Activated T-helper 1 cell treated with anti-CD3 and anti-CD28 coated beads, Interleukin-12 subunit alpha, Interleukin-12 subunit beta, Interleukin-2, Interleukin-4 antibody, amounts not matched to agents 30 ng/mL and 10 ng/mL and 1 ng/mL, durations not matched to agents 14 hours and 24 hours and 36 hours (primary cell): ENCODE data around the gene MUC13. TPM values are rescaled to one million over a fixed set of nuclear protein-coding genes. Genes with fewer than 3 reads are reported as not detected.
A peak's percentile ranks its signal among the peaks of the same experiment; 100 is the strongest.

Experiments used
- DNase-seq: peaks from one replicate; pipeline ENCODE4 v3.0.0; 2021; ENCODE audit warnings: low spot score
- H3K27ac Mint-ChIP-seq: one replicate; pipeline ENCODE4 v1.8.0; 2021; ENCODE audit warnings: mild to moderate bottlenecking, mixed read lengths
- H3K27me3 Mint-ChIP-seq: one replicate; pipeline ENCODE4 v1.8.0; 2022; ENCODE audit warnings: mild to moderate bottlenecking, moderate library complexity, mixed read lengths; ENCODE audit not compliant: insufficient read depth
- H3K36me3 Mint-ChIP-seq: one replicate; pipeline ENCODE4 v1.8.0; 2021; ENCODE audit warnings: low read depth, mixed read lengths
- H3K4me1 Mint-ChIP-seq: one replicate; pipeline ENCODE4 v1.8.0; 2021; ENCODE audit warnings: low read depth, mixed read lengths
- H3K4me3 Mint-ChIP-seq: one replicate; pipeline ENCODE4 v1.8.0; 2021; ENCODE audit warnings: mild to moderate bottlenecking, moderate library complexity, mixed read lengths
- H3K9me3 Mint-ChIP-seq: one replicate; pipeline ENCODE4 v1.8.0; 2021; ENCODE audit warnings: mixed read lengths
- intact Hi-C: fragments of 100-400 bp; cut with micrococcal nuclease; formaldehyde crosslinking; loops from one replicate; pipeline ENCODE4 v1.15.1; 2024
- total RNA-seq: library from RNA; stranded (reverse); gene quantifications from 2 replicates; pipeline ENCODE4 v1.2.3, GENCODE V29; 2022

The MUC13 gene
- total RNA-seq, 1 donor from 2014 or later = not detected

DNA sequence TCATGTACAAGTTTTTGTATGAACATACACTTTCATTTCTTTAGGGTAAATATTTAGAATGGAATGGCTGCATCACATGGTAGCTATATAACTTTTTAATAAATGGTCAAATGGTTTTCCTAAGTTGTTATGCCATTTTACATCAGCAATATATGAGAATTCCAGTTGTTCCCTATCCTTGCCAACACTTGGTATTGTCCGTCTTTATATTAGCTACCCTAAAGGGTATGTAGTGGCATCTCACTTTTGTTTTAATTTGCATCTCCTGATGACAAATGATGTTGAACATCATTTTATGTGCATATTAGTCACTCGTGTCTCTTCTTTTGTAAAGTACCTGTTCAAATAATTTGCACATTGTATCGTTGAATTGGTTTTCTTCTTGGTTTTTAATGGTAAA is 2.5 kb upstream of the MUC13 start:
- DNase-seq = no peak
- no peaks in the 10 kb centered on the region for H3K36me3 Mint-ChIP-seq

DNA sequence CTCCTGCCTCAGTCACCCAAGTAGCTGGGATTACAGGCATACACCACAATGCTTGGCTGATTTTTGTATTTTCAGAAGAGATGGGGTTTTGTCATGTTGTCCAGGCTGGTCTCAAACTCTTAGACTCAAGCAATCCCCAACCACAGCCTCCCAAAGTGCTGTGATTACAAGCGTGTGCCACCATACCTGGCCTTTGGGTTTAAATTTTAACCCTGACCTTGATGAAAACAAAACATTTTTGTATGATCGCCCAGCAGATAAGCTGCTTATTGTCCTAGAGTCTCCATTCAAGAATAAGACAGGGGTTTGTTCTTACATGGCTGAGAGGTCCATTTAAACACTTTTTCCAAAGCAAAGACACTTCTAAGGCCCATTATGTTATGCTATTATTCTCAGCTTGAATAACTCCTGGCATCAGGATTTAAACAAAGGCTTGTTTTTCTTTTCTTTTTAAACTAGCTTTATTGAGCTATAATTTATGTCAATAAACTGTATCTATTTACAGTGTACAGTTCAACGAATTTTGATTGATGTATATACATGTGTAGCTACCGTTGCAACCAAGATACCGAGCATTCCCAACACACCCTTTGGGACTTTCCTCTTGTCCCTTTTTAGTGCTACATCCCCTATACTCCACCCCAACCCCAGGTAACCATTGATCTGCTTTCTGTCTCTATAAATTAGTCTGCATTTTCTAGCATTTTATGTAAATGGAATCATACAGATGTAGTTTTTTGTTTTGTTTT is 1.4 kb upstream of the MUC13 start:
- Mint-ChIP-seq H3K4me1 (no peaks in the 10 kb centered on the region), H3K4me3 (no peak overlapping the region), H3K9me3 (no peaks in the 10 kb centered on the region), H3K36me3 (no peaks in the 10 kb centered on the region), H3K27ac (no peak overlapping the region), H3K27me3 (peaks cover 33% of the 10 kb centered on the region)
- intact Hi-C loops = no loop called here
- DNase-seq = no peak

More for the DNA sequence above, 2.5 kb upstream of the MUC13 start:
- intact Hi-C loops = no loop called here
- Mint-ChIP-seq H3K27ac (no peak overlapping the region), H3K9me3 (no peaks in the 10 kb centered on the region), H3K4me3 (no peak overlapping the region), H3K27me3 (peaks cover 33% of the 10 kb centered on the region), H3K4me1 (no peaks in the 10 kb centered on the region)

DNA sequence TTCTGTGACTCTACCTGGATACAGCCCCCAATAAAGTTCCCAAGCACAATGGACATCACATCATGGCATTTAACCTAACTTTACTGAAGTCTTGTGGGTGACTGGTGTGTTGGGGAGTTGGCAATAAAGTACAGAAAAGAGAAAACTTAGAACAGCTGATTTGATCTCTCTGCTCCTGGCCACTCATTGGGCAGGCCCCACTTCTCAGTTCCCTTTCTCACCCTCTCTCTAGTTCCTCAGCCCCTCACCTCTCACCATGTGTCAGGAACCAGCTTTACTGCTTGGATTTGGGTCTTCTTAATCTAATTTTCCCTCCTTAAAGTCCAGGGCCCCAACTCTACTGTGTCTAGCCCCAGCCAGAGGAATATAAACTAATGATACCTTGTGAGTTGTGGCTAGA is 713 bp upstream of the MUC13 start:
- H3K27me3 Mint-ChIP-seq = peaks cover 40% of the 10 kb centered on the region
- no peaks in the 10 kb centered on the region for H3K36me3 Mint-ChIP-seq
- no peak overlapping the region for H3K4me3 Mint-ChIP-seq
- H3K27ac Mint-ChIP-seq = no peak overlapping the region
- intact Hi-C loops = no loop called here
- no peak for DNase-seq
- H3K9me3 Mint-ChIP-seq = no peaks in the 10 kb centered on the region
- H3K4me1 Mint-ChIP-seq = no peaks in the 10 kb centered on the region

DNA sequence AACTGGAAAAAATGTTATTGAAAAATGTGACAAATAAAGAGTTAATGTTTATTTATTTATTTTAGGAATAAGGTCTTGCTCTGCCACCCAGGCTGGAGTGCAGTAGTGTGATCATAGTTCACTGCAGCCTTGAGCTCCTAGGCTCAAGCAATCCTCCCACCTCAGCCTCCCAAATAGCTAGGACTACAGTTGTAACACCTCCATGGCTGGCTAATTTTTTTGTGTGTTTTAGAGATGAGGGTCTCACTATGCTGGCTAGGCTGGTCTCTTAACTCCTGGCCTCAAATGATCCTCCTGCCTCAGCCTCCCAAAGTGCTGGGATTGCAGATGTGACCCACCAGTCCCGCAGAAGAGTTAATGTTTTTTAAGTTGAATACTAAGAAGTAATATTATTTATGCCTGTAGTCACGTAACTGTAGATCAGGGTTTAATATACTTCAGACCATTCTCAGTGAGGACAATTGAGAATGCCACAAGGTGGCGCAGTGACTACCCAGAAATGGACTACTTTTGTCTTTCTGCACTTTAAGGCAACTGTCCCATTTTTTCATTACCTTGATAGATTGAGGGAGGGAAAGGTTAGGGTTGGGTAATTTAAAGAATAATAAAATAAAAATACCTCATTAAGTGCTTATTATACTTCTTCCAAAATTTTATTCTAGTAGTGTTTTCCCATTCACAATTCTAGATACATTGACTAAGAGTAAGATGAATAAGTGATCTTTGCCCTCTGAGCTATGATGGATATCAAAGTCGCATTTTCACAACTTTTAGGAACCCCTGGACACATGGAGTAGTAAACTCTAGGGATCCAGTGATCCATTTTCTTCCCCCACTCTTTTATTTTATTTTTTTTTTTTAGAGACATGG is 6.0 kb downstream of the MUC13 start:
- Mint-ChIP-seq H3K9me3 (no peaks in the 10 kb centered on the region), H3K36me3 (no peaks in the 10 kb centered on the region), H3K4me3 (no peak overlapping the region), H3K27ac (no peak overlapping the region), H3K27me3 (peaks cover 45% of the 10 kb centered on the region), H3K4me1 (no peaks in the 10 kb centered on the region)
- intact Hi-C loops = loop anchor here (1.0 to 5.0 kb wide), 5 partner anchors 167 to 657 kb away; no protein-coding TSS in a partner anchor
- DNase-seq = peak; percentile 33

DNA sequence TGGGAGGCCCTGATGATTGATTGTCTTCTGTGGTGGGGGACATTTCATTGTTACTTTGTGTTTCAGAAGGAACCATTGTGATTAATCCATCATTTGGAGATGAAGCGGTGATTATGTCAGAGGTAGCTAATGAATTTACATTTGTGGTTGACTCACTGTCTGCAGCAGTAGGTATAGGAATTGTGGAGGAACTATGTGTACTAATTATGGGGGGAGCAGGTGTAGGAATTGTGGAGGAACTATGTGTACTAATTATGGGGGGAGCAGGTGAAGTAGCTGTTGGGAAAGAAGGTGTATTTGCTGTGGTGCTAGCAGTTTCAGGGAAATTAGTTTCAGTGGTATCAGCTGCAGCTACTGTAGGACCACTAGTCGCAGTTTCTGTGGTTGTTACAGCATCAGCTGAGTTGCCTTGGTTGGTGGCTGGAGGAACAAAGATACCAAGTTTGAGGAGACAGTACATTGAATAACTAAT is 6.9 kb downstream of the MUC13 start:
- DNase-seq = no peak
- intact Hi-C loops = loop anchor here (1.0 to 5.0 kb wide), 5 partner anchors 166 to 658 kb away; no protein-coding TSS in a partner anchor
- H3K4me3 Mint-ChIP-seq = no peak overlapping the region
- no peaks in the 10 kb centered on the region for H3K4me1 Mint-ChIP-seq
- H3K36me3 Mint-ChIP-seq = no peaks in the 10 kb centered on the region
- no peaks in the 10 kb centered on the region for H3K9me3 Mint-ChIP-seq
- H3K27ac Mint-ChIP-seq = no peak overlapping the region
- H3K27me3 Mint-ChIP-seq = peaks cover 53% of the 10 kb centered on the region

DNA sequence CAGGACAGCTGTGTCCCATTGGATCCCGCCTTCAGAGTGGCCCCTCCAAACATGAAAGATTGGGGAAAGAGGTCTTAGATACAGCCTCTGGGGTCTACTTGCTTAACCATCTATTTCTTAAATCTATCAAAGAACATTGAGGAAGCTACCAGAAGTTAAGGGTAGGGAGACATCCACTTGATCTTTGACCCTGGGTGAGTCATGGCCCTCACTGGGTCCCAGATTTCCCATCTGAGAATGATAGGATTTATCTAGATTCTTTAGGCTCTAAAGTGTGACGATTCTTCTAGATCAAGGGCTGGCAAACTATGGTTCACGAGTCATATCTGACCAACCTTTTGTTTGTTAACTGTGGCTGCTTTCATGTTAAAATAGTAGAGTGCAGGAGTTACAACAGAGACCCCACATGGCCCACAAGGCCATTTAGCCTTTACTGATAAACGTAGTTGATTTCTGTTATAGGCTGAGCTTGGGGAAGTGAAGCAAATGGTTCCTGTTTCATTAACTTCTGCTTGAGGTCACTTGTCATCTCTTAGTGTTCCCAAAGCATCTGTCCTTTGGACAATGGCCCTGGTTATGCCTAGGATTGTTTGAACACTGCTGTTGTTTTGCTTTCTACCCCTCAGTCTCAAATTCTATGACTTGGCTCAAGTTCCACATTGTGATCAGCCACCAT is 8.0 kb downstream of the MUC13 start:
- intact Hi-C loops = loop anchor here (5.0 kb wide), 1 partner anchor 226 kb away; no protein-coding TSS in a partner anchor
- DNase-seq = no peak
- Mint-ChIP-seq H3K27ac (no peak overlapping the region), H3K4me3 (no peak overlapping the region), H3K9me3 (no peaks in the 10 kb centered on the region), H3K4me1 (no peaks in the 10 kb centered on the region), H3K36me3 (no peaks in the 10 kb centered on the region), H3K27me3 (peaks cover 55% of the 10 kb centered on the region)

DNA sequence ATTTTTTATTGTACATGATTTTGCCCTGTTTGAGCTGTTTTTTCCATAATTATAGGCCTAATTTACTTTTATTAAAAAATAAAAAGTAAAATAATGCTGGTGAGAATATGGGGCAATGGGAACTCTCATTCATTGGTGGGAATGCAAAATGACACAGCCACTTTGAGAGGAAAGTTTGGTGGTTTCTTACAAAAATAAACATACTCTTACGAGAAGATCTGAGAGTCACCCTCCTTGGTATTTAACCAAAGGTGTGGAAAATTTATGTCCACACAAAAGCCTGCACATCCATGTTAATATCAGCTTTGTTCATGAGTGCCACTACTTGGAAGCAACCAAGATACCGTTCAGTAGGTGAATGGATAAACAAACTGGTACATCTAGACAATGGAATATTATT is 9.8 kb downstream of the MUC13 start:
- intact Hi-C loops = loop anchor here (5.0 kb wide), 1 partner anchor 228 kb away; no protein-coding TSS in a partner anchor
- H3K4me3 Mint-ChIP-seq = no peak overlapping the region
- no peaks in the 10 kb centered on the region for H3K4me1 Mint-ChIP-seq
- peaks cover 45% of the 10 kb centered on the region for H3K27me3 Mint-ChIP-seq
- H3K27ac Mint-ChIP-seq = no peak overlapping the region
- no peak for DNase-seq
- H3K36me3 Mint-ChIP-seq = no peaks in the 10 kb centered on the region
- no peaks in the 10 kb centered on the region for H3K9me3 Mint-ChIP-seq

DNA sequence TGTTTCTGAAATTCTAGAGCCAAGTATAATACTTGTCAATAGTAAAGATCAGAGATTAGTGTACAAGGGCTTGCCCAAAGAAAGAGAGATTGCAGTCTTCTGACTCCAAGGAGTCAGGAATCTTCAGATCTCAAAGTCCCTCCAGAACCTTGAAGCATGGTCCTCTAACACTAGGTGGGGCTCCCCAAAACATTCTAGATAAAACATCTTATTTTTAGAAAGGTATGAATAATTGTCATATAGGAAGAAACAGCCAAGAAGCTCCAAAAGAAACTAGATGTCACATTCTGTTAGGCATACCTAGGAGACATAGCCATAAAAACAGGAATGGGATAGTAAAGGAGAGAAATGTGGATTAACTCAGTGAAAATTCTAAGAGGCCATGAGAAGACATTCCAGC is 10.7 kb downstream of the MUC13 start:
- DNase-seq = no peak
- intact Hi-C loops = no loop called here
- Mint-ChIP-seq H3K9me3 (no peaks in the 10 kb centered on the region), H3K27me3 (peaks cover 52% of the 10 kb centered on the region), H3K4me1 (no peaks in the 10 kb centered on the region), H3K36me3 (no peaks in the 10 kb centered on the region), H3K4me3 (no peak overlapping the region), H3K27ac (no peak overlapping the region)

DNA sequence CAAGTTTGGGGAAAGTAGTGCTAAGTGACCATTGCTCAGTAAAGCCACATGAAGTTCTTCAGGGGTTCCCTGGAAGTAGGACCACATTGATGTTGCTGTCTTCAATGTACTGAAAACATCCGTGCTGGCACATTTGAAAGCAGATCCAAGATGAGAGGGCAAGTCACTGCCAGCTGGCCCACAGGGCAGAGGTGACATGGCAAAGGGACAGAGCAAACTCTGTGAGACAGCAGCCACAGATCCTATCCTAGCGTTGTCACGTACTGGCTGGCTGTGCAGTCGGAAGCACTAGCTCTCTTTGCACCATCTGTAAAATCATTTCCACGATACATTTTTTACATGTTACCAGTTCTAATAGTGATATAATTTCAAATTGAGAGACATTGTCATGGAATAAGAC is 13.8 kb downstream of the MUC13 start:
- H3K4me1 Mint-ChIP-seq = no peaks in the 10 kb centered on the region
- no peak for DNase-seq
- no peak overlapping the region for H3K27ac Mint-ChIP-seq
- H3K4me3 Mint-ChIP-seq = no peak overlapping the region
- peaks cover 51% of the 10 kb centered on the region for H3K27me3 Mint-ChIP-seq
- no peaks in the 10 kb centered on the region for H3K36me3 Mint-ChIP-seq
- H3K9me3 Mint-ChIP-seq = no peaks in the 10 kb centered on the region
- intact Hi-C loops = no loop called here

DNA sequence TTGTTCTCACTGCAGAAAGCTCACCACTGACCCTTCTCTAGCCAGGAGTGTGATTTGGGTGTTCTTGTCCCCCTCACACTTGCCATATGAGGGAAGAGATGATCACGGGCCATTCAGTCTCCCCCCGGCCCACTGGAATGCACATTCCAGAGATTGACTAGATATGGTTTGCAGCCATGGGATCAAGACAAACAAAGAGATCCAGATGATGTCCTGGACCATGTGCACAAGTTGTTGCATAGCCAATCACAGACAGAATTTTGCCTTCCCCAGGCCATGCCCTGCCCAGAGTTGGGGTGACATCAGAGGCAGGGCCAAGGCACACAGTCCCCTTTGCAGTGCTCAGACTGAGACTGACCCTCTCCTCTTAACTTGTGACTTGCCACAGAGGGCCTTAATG is 14.8 kb downstream of the MUC13 start:
- Mint-ChIP-seq H3K36me3 (no peaks in the 10 kb centered on the region), H3K4me3 (no peak overlapping the region), H3K27ac (no peak overlapping the region), H3K4me1 (no peaks in the 10 kb centered on the region), H3K27me3 (peaks cover 45% of the 10 kb centered on the region), H3K9me3 (no peaks in the 10 kb centered on the region)
- DNase-seq = no peak
- intact Hi-C loops = no loop called here

DNA sequence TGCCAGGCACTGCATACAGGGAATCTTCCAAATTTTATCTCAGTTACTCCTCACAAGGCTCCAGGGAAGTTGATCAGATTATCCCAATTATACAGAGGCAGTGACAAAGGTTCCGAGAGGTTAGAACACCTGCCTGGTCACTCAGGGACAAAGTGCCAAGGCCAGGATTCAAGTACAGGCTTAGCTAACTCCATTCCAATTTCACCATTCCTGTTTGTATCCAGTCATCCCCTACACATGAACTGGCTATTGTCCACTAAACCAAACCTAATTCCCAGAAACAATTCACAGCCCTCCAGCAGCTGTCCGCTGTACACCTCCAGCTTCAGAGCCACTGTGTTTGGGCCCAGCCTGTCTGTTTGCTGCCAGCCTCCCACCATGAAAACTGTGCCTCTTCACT is 16.0 kb downstream of the MUC13 start:
- no peak overlapping the region for H3K27ac Mint-ChIP-seq
- H3K9me3 Mint-ChIP-seq = no peaks in the 10 kb centered on the region
- DNase-seq = no peak
- H3K36me3 Mint-ChIP-seq = no peaks in the 10 kb centered on the region
- H3K4me3 Mint-ChIP-seq = no peak overlapping the region
- no peaks in the 10 kb centered on the region for H3K4me1 Mint-ChIP-seq
- peaks cover 36% of the 10 kb centered on the region for H3K27me3 Mint-ChIP-seq
- intact Hi-C loops = no loop called here

DNA sequence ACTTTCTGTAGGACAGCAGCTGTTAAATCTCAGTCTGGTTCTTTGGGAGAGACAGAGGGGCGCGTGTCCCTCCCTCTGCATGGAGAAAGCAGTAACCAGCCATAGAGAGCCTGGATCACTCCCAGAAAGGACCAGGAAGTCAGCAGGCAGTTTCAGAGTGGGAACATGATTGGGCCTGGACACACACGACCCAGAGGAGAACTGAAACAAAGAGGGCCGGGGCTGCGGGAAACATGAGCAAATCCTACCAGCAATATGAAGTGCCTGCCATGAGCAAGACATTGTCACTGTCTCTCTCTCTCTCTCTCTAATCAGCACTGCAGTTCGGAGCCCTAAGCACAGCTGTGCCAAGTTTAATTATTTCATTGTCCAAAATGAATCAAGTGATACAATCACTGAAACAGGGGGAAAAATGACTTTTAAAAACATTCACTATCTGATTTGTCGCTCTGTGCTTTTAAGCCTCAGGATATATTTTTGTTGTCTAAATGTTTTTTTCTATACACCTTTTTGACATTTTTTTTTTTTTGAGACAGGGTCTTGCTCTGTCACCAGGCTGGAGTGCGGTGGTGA is 17.6 kb downstream of the MUC13 start:
- Mint-ChIP-seq H3K27me3 (peaks cover 26% of the 10 kb centered on the region), H3K4me3 (no peak overlapping the region), H3K27ac (no peak overlapping the region), H3K9me3 (no peaks in the 10 kb centered on the region), H3K4me1 (no peaks in the 10 kb centered on the region), H3K36me3 (no peaks in the 10 kb centered on the region)
- intact Hi-C loops = no loop called here
- DNase-seq = no peak
